ENCODE results near the gene DOCK9. TPM values are rescaled to one million over a fixed set of nuclear protein-coding genes. Genes with fewer than 3 reads are reported as not detected.
A peak's percentile ranks its signal among the peaks of the same experiment; 100 is the strongest.

Gene DOCK9, protein sequence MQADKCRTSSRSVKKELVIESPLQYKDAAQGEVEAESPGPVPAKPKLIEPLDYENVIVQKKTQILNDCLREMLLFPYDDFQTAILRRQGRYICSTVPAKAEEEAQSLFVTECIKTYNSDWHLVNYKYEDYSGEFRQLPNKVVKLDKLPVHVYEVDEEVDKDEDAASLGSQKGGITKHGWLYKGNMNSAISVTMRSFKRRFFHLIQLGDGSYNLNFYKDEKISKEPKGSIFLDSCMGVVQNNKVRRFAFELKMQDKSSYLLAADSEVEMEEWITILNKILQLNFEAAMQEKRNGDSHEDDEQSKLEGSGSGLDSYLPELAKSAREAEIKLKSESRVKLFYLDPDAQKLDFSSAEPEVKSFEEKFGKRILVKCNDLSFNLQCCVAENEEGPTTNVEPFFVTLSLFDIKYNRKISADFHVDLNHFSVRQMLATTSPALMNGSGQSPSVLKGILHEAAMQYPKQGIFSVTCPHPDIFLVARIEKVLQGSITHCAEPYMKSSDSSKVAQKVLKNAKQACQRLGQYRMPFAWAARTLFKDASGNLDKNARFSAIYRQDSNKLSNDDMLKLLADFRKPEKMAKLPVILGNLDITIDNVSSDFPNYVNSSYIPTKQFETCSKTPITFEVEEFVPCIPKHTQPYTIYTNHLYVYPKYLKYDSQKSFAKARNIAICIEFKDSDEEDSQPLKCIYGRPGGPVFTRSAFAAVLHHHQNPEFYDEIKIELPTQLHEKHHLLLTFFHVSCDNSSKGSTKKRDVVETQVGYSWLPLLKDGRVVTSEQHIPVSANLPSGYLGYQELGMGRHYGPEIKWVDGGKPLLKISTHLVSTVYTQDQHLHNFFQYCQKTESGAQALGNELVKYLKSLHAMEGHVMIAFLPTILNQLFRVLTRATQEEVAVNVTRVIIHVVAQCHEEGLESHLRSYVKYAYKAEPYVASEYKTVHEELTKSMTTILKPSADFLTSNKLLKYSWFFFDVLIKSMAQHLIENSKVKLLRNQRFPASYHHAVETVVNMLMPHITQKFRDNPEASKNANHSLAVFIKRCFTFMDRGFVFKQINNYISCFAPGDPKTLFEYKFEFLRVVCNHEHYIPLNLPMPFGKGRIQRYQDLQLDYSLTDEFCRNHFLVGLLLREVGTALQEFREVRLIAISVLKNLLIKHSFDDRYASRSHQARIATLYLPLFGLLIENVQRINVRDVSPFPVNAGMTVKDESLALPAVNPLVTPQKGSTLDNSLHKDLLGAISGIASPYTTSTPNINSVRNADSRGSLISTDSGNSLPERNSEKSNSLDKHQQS (N-terminal part only)
- 100 to 1,000 TPM in 3 of 4 donors, 10 to 100 TPM in 1; 79.1 to 197 (median 107) TPM for total RNA-seq

GRCh38 chr13:98977568-98978265 is at the start of gene DOCK9:
Gene DOCK9 (minus strand): TSS chr13:98978064. CDS start chr13:98977909, 155 bp downstream.
- DNase-seq: peak; percentile 39 to 54
- intact Hi-C loops (cut with DNase I; ENCODE audit: low total_unique reads): no loop called here
- no peaks in the 10 kb centered on the region for H3K27me3 ChIP-seq
- no peaks in the 10 kb centered on the region for H3K9me3 ChIP-seq
- TF ChIP-seq POLR2A (IDR thresholded peaks at IDR 0.05) (peak; percentile 29 to 75), CTCF (IDR thresholded peaks at IDR 0.05) (no peak)
- H3K27ac ChIP-seq: peak within 1 kb of the TSS; percentile 55 to 77
- peaks cover 0 to 3% of the 10 kb centered on the region in 2 donors for H3K4me1 ChIP-seq
- no peaks in the 10 kb centered on the region for H3K36me3 ChIP-seq
- peak within 1 kb of the TSS; percentile 30 to 35 for H3K4me3 ChIP-seq

GRCh38 chr13:99027260-99027659 is 49.4 kb upstream of the DOCK9 start:
- H3K4me1 ChIP-seq: no peaks in the 10 kb centered on the region
- H3K36me3 ChIP-seq: no peaks in the 10 kb centered on the region
- no peaks in the 10 kb centered on the region for H3K9me3 ChIP-seq
- intact Hi-C loops (cut with DNase I; ENCODE audit: low total_unique reads): no loop called here
- TF ChIP-seq CTCF (IDR thresholded peaks at IDR 0.05) (no peak), POLR2A (IDR thresholded peaks at IDR 0.05) (no peak)
- H3K27ac ChIP-seq: no peak overlapping the region
- H3K27me3 ChIP-seq: no peaks in the 10 kb centered on the region
- H3K4me3 ChIP-seq: no peak overlapping the region
- DNase-seq: no peak

DNA sequence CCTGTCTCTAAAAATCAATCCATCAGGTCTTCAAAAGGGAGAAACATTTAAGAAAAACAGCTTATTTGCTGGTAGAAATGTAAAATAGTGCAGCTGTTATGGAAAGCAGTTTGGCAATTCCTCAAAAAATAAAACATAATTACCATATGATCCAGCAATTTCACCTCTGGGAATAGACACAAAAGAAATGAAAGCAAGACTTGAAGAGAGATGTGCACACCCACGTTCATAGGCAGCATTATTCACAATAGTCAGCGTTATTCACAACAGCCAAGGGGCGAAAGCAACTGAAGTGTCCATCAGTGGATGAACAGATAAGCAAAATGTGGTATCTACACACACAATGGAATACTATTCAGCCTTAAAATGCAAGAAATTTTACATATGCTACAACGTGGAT is 45.1 kb upstream of the DOCK9 start:
- intact Hi-C loops (cut with DNase I; ENCODE audit: low total_unique reads): no loop called here
- H3K4me1 ChIP-seq: no peaks in the 10 kb centered on the region
- H3K9me3 ChIP-seq: no peaks in the 10 kb centered on the region
- H3K4me3 ChIP-seq: no peak overlapping the region
- TF ChIP-seq POLR2A (IDR thresholded peaks at IDR 0.05) (no peak), CTCF (IDR thresholded peaks at IDR 0.05) (no peak)
- no peak overlapping the region for H3K27ac ChIP-seq
- no peaks in the 10 kb centered on the region for H3K36me3 ChIP-seq
- no peak for DNase-seq
- no peaks in the 10 kb centered on the region for H3K27me3 ChIP-seq

GRCh38 chr13:99018418-99019180 is 40.7 kb upstream of the DOCK9 start:
- Histone ChIP-seq H3K4me1 (no peaks in the 10 kb centered on the region), H3K27me3 (no peaks in the 10 kb centered on the region), H3K4me3 (no peak overlapping the region), H3K9me3 (no peaks in the 10 kb centered on the region), H3K27ac (no peak overlapping the region), H3K36me3 (no peaks in the 10 kb centered on the region)
- DNase-seq: no peak
- intact Hi-C loops (cut with DNase I; ENCODE audit: low total_unique reads): no loop called here
- TF ChIP-seq CTCF (IDR thresholded peaks at IDR 0.05) (no peak), POLR2A (IDR thresholded peaks at IDR 0.05) (no peak)

Measured in uterus (tissue), 4 donors.